H9 (cell line): ENCODE data around the gene DYNC1H1. TPM values are rescaled to one million over a fixed set of nuclear protein-coding genes. Genes with fewer than 3 reads are reported as not detected.

Experiments
- DNase-seq: peaks from one replicate; pipeline ENCODE4 v3.0.0-alpha.2; 2017
- H2AFZ ChIP-seq: one replicate; pipeline ENCODE4 v1.6.1; 2013; ENCODE audit warnings: mild to moderate bottlenecking, low read length, control low read depth, moderate library complexity
- H2AK5ac ChIP-seq: 2 replicates; pipeline ENCODE4 v1.6.1; 2013; ENCODE audit warnings: low read length, control low read depth, mixed read lengths; ENCODE audit not compliant: insufficient read length
- H2BK120ac ChIP-seq: one replicate; pipeline ENCODE4 v1.6.1; 2013; ENCODE audit warnings: low read depth, mild to moderate bottlenecking, low read length, control low read depth, inconsistent platforms; ENCODE audit not compliant: poor library complexity, severe bottlenecking
- H2BK12ac ChIP-seq: 2 replicates; pipeline ENCODE4 v1.6.1; 2013; ENCODE audit warnings: low read length, control low read depth, mixed read lengths, low read depth; ENCODE audit not compliant: insufficient read length
- H2BK15ac ChIP-seq: 2 replicates; pipeline ENCODE4 v1.6.1; 2013; ENCODE audit warnings: low read depth, low read length, control low read depth
- H2BK20ac ChIP-seq: one replicate; pipeline ENCODE4 v1.6.1; 2013; ENCODE audit warnings: low read depth, mild to moderate bottlenecking, low read length, control low read depth, inconsistent platforms; ENCODE audit not compliant: poor library complexity, severe bottlenecking
- H2BK5ac ChIP-seq: 2 replicates; pipeline ENCODE4 v1.6.1; 2013; ENCODE audit warnings: low read length, control low read depth, mixed read lengths; ENCODE audit not compliant: insufficient read length
- H3K14ac ChIP-seq: 2 replicates; pipeline ENCODE4 v1.6.1; 2013; ENCODE audit warnings: low read length, control low read depth; ENCODE audit not compliant: insufficient read depth
- H3K18ac ChIP-seq: 2 replicates; pipeline ENCODE4 v1.6.1; 2013; ENCODE audit warnings: low read depth, mild to moderate bottlenecking, mixed read lengths, low read length, control low read depth; ENCODE audit not compliant: insufficient read length
- H3K23ac ChIP-seq: 2 replicates; pipeline ENCODE4 v1.6.1; 2013; ENCODE audit warnings: low read length, control low read depth, mixed read lengths, low read depth; ENCODE audit not compliant: insufficient read length
- H3K23me2 ChIP-seq: 2 replicates; pipeline ENCODE4 v1.6.1; 2013; ENCODE audit warnings: low read depth, mild to moderate bottlenecking, mixed read lengths, low read length, control low read depth; ENCODE audit not compliant: insufficient read length, poor library complexity, severe bottlenecking
- H3K27ac ChIP-seq: 2 replicates; pipeline ENCODE4 v1.5.1; 2013; ENCODE audit warnings: low read length, control low read depth, mixed read lengths, low read depth; ENCODE audit not compliant: insufficient read length
- H3K27me3 ChIP-seq: 2 replicates; pipeline ENCODE4 v1.6.1; 2013; ENCODE audit warnings: low read length, control low read depth, inconsistent platforms; ENCODE audit not compliant: insufficient read depth
- H3K4ac ChIP-seq: 2 replicates; pipeline ENCODE4 v1.6.1; 2013; ENCODE audit warnings: low read depth, mild to moderate bottlenecking, control low read depth, inconsistent platforms, low read length, moderate library complexity
- H3K4me1 ChIP-seq: 2 replicates; pipeline ENCODE4 v1.6.1; 2013; ENCODE audit warnings: low read length, control low read depth, inconsistent platforms; ENCODE audit not compliant: insufficient read depth
- H3K4me2 ChIP-seq: 2 replicates; pipeline ENCODE4 v1.6.1; 2013; ENCODE audit warnings: low read length, control low read depth, mixed read lengths; ENCODE audit not compliant: insufficient read length, insufficient read depth
- H3K56ac ChIP-seq: 2 replicates; pipeline ENCODE4 v1.6.1; 2013; ENCODE audit warnings: low read depth, mild to moderate bottlenecking, mixed read lengths, low read length, control low read depth; ENCODE audit not compliant: insufficient read length
- H3K79me1 ChIP-seq: 2 replicates; pipeline ENCODE4 v1.6.1; 2013; ENCODE audit warnings: low read depth, mild to moderate bottlenecking, moderate library complexity, low read length, control low read depth, inconsistent platforms; ENCODE audit not compliant: insufficient read depth, poor library complexity, severe bottlenecking
- H3K79me2 ChIP-seq: 2 replicates; pipeline ENCODE4 v1.6.1; 2013; ENCODE audit warnings: low read length, control low read depth, inconsistent platforms; ENCODE audit not compliant: insufficient read depth
- H3K9ac ChIP-seq: 2 replicates; pipeline ENCODE4 v1.6.1; 2013; ENCODE audit warnings: low read length, control low read depth, mixed read lengths; ENCODE audit not compliant: insufficient read length; ENCODE audit errors: extremely low read depth
- H3K9me3 ChIP-seq: one replicate; pipeline ENCODE4 v1.6.1; 2013; ENCODE audit warnings: low read depth, low read length, inconsistent platforms; ENCODE audit not compliant: control insufficient read depth
- H3T11ph ChIP-seq: one replicate; pipeline ENCODE4 v1.6.1; 2013; ENCODE audit warnings: mild to moderate bottlenecking, low read length, control low read depth, inconsistent platforms
- H4K20me1 ChIP-seq: one replicate; pipeline ENCODE4 v1.6.1; 2013; ENCODE audit not compliant: control insufficient read depth, insufficient read length, insufficient read depth
- H4K5ac ChIP-seq: 2 replicates; pipeline ENCODE4 v1.6.1; 2013; ENCODE audit warnings: low read depth, mild to moderate bottlenecking, mixed read lengths, low read length, control low read depth; ENCODE audit not compliant: insufficient read length
- H4K8ac ChIP-seq: replicated peaks from 2 replicates; pipeline ENCODE4 v1.6.1; 2013; ENCODE audit warnings: low read length, control low read depth, mixed read lengths, low read depth; ENCODE audit not compliant: insufficient read length
- H4K91ac ChIP-seq: 2 replicates; pipeline ENCODE4 v1.6.1; 2013; ENCODE audit warnings: low read depth, mild to moderate bottlenecking, moderate library complexity, mixed read lengths, low read length, control low read depth; ENCODE audit not compliant: insufficient read length
- H3K27ac Mint-ChIP-seq, 3 experiments: 2 replicates in 2 of 3; 3 replicates in 1 of 3; pipeline ENCODE4 v1.8.0; 2020 to 2021; ENCODE audit warnings: mixed read lengths in 3 of 3, mild to moderate bottlenecking in 1 of 3, moderate library complexity in 1 of 3
- H3K27me3 Mint-ChIP-seq: 2 replicates; pipeline ENCODE4 v1.8.0; 2021; ENCODE audit warnings: low read depth, mild to moderate bottlenecking, moderate library complexity, mixed read lengths
- H3K36me3 Mint-ChIP-seq, 3 experiments: 2 replicates in 2 of 3; 3 replicates in 1 of 3; pipeline ENCODE4 v1.8.0; 2020 to 2021; ENCODE audit warnings: low read depth in 3 of 3, mixed read lengths in 3 of 3; ENCODE audit not compliant: insufficient read depth in 1 of 3
- H3K4me1 Mint-ChIP-seq, 2 experiments: 2 replicates each; pipeline ENCODE4 v1.8.0; 2020; ENCODE audit warnings: mixed read lengths in 2 of 2
- H3K4me3 Mint-ChIP-seq, 2 experiments: 2 replicates in 1 of 2; 3 replicates in 1 of 2; pipeline ENCODE4 v1.8.0; 2020 to 2021; ENCODE audit warnings: mild to moderate bottlenecking in 2 of 2, mixed read lengths in 2 of 2, moderate library complexity in 1 of 2
- H3K9me3 Mint-ChIP-seq, 2 experiments: 2 replicates in 1 of 2; 3 replicates in 1 of 2; pipeline ENCODE4 v1.8.0; 2020; ENCODE audit warnings: mild to moderate bottlenecking in 2 of 2, mixed read lengths in 2 of 2, moderate library complexity in 1 of 2
- WGBS: extraction: QIAGEN DNeasy Blood & Tissue Kit; methylation state at CpG from one replicate; pipeline ENCODE4 v1.1.7; 2013; ENCODE audit warnings: missing lambda C conversion rate, low lambda C conversion rate, mixed read lengths; ENCODE audit not compliant: insufficient read length; ENCODE audit errors: extremely low coverage; 5-methylcytosine and 5-hydroxymethylcytosine counted together
- total RNA-seq: library from RNA; stranded (reverse); gene quantifications from 2 replicates; pipeline ENCODE4 v1.2.1, GENCODE V29; 2021
- TF ChIP-seq, protein P1 (sequence below): fragments of 200-600 bp; sonication (generic); conservative IDR thresholded peaks from 3 replicates; pipeline ENCODE4 v1.8.0; 2021; ENCODE audit warnings: antibody characterized with exemption, mild to moderate bottlenecking

Gene DYNC1H1
- total RNA-seq, 1 experiment from 2014 or later, result 359 TPM

DNA sequence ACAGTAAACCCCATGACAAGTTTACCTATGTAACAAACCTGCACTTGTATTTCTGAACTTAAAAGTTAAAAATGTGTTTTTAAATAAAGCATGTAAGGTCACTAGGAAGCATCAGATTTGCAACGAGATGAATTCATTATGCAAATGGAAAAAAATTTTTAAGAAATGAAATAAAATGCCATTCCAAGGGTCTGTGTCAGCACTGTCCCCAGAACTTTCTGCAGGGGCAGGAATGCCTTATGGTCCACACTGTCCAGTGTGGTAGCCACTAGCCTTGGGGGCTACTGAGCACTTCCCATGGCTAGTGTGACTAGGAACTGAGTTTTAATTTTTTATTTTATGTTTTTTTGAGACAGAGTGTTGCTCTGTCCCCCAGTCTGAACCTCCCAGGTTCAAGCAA lies 73.3 kb downstream of the DYNC1H1 start:
- no peak overlapping the region for H3K4me2 ChIP-seq
- H3K27me3 ChIP-seq, result no peaks in the 10 kb centered on the region
- H2BK120ac ChIP-seq, result no peak overlapping the region
- H3K9me3 ChIP-seq, result no peaks in the 10 kb centered on the region
- no peak overlapping the region for H3K9ac ChIP-seq
- H4K8ac ChIP-seq, result no peak overlapping the region
- Mint-ChIP-seq H3K4me3 (no peak overlapping the region), H3K27me3 (no peaks in the 10 kb centered on the region), H3K27ac (no peak overlapping the region), H3K4me1 (no peaks in the 10 kb centered on the region), H3K9me3 (no peaks in the 10 kb centered on the region; a peak in 1 of 5 replicates), H3K36me3 (peaks cover 74 to 91% (median 91%) of the 10 kb centered on the region in 3 experiments)
- no peak overlapping the region for H3T11ph ChIP-seq
- no peak overlapping the region for H2BK12ac ChIP-seq
- no peak overlapping the region for H3K56ac ChIP-seq
- H4K5ac ChIP-seq, result no peak overlapping the region
- no peak overlapping the region for H2AK5ac ChIP-seq
- H3K4me1 ChIP-seq, result no peaks in the 10 kb centered on the region
- no peaks in the 10 kb centered on the region for H3K79me1 ChIP-seq
- no peak overlapping the region for H3K23ac ChIP-seq
- H3K27ac ChIP-seq, result no peak overlapping the region
- H2AFZ ChIP-seq, result no peak overlapping the region
- no peaks in the 10 kb centered on the region for H4K20me1 ChIP-seq
- no peaks in the 10 kb centered on the region for H3K79me2 ChIP-seq
- WGBS, result no CpG with 5 or more reads among the region's 1 CpG
- H3K4ac ChIP-seq, result no peak overlapping the region
- DNase-seq, result no peak
- no peak overlapping the region for H2BK20ac ChIP-seq
- H3K14ac ChIP-seq, result no peak overlapping the region
- no peaks in the 10 kb centered on the region for H3K23me2 ChIP-seq
- no peak overlapping the region for H3K18ac ChIP-seq
- H4K91ac ChIP-seq, result no peak overlapping the region
- TF ChIP-seq, protein P1, sequence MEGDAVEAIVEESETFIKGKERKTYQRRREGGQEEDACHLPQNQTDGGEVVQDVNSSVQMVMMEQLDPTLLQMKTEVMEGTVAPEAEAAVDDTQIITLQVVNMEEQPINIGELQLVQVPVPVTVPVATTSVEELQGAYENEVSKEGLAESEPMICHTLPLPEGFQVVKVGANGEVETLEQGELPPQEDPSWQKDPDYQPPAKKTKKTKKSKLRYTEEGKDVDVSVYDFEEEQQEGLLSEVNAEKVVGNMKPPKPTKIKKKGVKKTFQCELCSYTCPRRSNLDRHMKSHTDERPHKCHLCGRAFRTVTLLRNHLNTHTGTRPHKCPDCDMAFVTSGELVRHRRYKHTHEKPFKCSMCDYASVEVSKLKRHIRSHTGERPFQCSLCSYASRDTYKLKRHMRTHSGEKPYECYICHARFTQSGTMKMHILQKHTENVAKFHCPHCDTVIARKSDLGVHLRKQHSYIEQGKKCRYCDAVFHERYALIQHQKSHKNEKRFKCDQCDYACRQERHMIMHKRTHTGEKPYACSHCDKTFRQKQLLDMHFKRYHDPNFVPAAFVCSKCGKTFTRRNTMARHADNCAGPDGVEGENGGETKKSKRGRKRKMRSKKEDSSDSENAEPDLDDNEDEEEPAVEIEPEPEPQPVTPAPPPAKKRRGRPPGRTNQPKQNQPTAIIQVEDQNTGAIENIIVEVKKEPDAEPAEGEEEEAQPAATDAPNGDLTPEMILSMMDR, result no peak
- no peak overlapping the region for H2BK15ac ChIP-seq
- no peak overlapping the region for H2BK5ac ChIP-seq
